ENCODE data around the gene SCAND1. TPM values are rescaled to one million over a fixed set of nuclear protein-coding genes. Genes with fewer than 3 reads are reported as not detected.
"Not testable (repeated sequence)": the region's sequence is repeated elsewhere in the genome, so short reads cannot be mapped to it uniquely, and the experiment has no call there.

Gene SCAND1
- total and polyA plus RNA-seq, 2 donors (not counting 1 experiment from before 2014, with no cell fraction given) = 8.3 to 44.3 TPM

- H3K27ac ChIP-seq (ENCODE audit: insufficient read depth, low read length) = peak overlapping the region; percentile 99
- DNase-seq (ENCODE audit: low read depth in 2 of 2) = peak; percentile 44 to 51
Measured at GRCh38 chr20:35952480-35953386, 1.6 kb downstream of the SCAND1 start.

DNA sequence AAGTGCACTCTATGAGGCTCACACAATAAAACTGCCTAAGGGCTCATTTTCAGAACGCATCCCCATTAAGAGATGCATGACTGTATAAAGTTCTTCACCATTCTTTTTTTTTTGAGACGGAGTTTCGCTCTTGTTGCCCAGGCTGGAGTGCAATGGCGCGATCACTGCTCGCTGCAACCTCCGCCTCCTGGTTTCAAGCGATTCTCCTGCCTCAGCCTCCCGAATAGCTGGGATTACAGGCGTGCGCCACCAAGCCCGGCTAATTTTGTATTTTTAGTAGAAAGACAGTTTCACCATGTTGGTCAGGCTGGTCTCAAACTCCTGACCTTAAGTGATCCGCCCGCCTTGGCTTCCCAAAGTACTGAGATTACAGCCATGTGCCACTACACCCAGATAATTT is 2.2 kb downstream of the SCAND1 start:
- H3K27ac ChIP-seq (ENCODE audit: insufficient read depth, low read length); H3K27me3 ChIP-seq (ENCODE audit: control insufficient read depth, insufficient read depth, low read length); H3K36me3 ChIP-seq (ENCODE audit: control insufficient read depth, insufficient read depth, low read length); DNase-seq (ENCODE audit: low read depth in 2 of 2); H2AFZ ChIP-seq (ENCODE audit: low read length); H3K4me1 ChIP-seq (ENCODE audit: control insufficient read depth, extremely low read depth, insufficient read depth, low read length); H3K4me2 ChIP-seq (ENCODE audit: extremely low read depth, insufficient read depth, low read length); H4K20me1 ChIP-seq (ENCODE audit: control insufficient read depth, extremely low read depth, insufficient read depth, low read length); H3K9ac ChIP-seq (ENCODE audit: insufficient read depth, low read length); H3K9me3 ChIP-seq (ENCODE audit: control insufficient read depth, insufficient read depth, low read depth, low read length): not testable (repeated sequence)
- H3K79me2 ChIP-seq (ENCODE audit: control insufficient read depth, insufficient read depth, low read length) = peaks cover 22% of the 10 kb centered on the region
- H3K4me3 ChIP-seq (replicated peaks in 1 of 4; ENCODE audit: control extremely low read depth in 1 of 4, insufficient read depth in 1 of 4, low read depth in 3 of 4, low read length in 4 of 4) = peak overlapping the region in 2 of 4 experiments; percentile 88 to 95

More at GRCh38 chr20:35952480-35953386, 1.6 kb downstream of the SCAND1 start:
- Histone ChIP-seq H3K27me3 (ENCODE audit: control insufficient read depth, insufficient read depth, low read length) (no peaks in the 10 kb centered on the region), H2AFZ (ENCODE audit: low read length) (no peak overlapping the region), H4K20me1 (ENCODE audit: control insufficient read depth, extremely low read depth, insufficient read depth, low read length) (no peaks in the 10 kb centered on the region), H3K79me2 (ENCODE audit: control insufficient read depth, insufficient read depth, low read length) (peaks cover 22% of the 10 kb centered on the region), H3K4me1 (ENCODE audit: control insufficient read depth, extremely low read depth, insufficient read depth, low read length) (peaks cover 4% of the 10 kb centered on the region), H3K9me3 (ENCODE audit: control insufficient read depth, insufficient read depth, low read depth, low read length) (no peaks in the 10 kb centered on the region), H3K4me3 (replicated peaks in 1 of 4; ENCODE audit: control extremely low read depth in 1 of 4, insufficient read depth in 1 of 4, low read depth in 3 of 4, low read length in 4 of 4) (peak overlapping the region; percentile 85 to 95 (median 88)), H3K36me3 (ENCODE audit: control insufficient read depth, insufficient read depth, low read length) (no peaks in the 10 kb centered on the region), H3K9ac (ENCODE audit: insufficient read depth, low read length) (peak overlapping the region; percentile 99), H3K4me2 (ENCODE audit: extremely low read depth, insufficient read depth, low read length) (peak overlapping the region; percentile 82)
- TF ChIP-seq, protein P1, sequence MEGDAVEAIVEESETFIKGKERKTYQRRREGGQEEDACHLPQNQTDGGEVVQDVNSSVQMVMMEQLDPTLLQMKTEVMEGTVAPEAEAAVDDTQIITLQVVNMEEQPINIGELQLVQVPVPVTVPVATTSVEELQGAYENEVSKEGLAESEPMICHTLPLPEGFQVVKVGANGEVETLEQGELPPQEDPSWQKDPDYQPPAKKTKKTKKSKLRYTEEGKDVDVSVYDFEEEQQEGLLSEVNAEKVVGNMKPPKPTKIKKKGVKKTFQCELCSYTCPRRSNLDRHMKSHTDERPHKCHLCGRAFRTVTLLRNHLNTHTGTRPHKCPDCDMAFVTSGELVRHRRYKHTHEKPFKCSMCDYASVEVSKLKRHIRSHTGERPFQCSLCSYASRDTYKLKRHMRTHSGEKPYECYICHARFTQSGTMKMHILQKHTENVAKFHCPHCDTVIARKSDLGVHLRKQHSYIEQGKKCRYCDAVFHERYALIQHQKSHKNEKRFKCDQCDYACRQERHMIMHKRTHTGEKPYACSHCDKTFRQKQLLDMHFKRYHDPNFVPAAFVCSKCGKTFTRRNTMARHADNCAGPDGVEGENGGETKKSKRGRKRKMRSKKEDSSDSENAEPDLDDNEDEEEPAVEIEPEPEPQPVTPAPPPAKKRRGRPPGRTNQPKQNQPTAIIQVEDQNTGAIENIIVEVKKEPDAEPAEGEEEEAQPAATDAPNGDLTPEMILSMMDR (conservative IDR thresholded peaks at IDR 0.05 in 1 of 2, IDR thresholded peaks at IDR 0.05 in 1 of 2; ENCODE audit: low read depth in 1 of 2, low read length in 2 of 2) = no peak
- TF ChIP-seq EZH2 (IDR thresholded peaks at IDR 0.05; ENCODE audit: low read length, missing control alignments) = no peak

DNA sequence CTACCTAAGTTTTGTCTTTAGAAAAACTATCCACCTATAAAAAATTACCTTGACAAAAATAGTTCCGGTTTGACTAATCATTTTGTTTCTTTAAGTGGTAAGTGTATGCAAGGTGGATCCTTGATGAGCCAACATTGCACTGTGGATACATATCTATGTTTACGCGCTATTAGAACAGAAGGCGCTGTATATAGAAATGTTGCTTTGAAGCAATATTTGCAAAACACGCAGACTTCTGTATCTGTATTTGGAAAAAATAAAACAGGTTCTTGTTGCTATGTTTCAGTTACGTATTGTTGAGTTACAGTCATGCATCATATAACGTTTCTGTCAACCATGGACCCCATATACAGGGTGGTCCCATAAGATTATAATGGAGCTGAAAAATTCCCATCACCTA is 4.2 kb downstream of the SCAND1 start:
- H3K4me2 ChIP-seq (ENCODE audit: extremely low read depth, insufficient read depth, low read length) = no peak overlapping the region
- no peaks in the 10 kb centered on the region for H3K36me3 ChIP-seq (ENCODE audit: control insufficient read depth, insufficient read depth, low read length)
- H3K9me3 ChIP-seq (ENCODE audit: control insufficient read depth, insufficient read depth, low read depth, low read length) = no peaks in the 10 kb centered on the region
- DNase-seq (ENCODE audit: low read depth in 2 of 2) = no peak
- H2AFZ ChIP-seq (ENCODE audit: low read length) = no peak overlapping the region
- no peaks in the 10 kb centered on the region for H3K27me3 ChIP-seq (ENCODE audit: control insufficient read depth, insufficient read depth, low read length)
- H3K4me1 ChIP-seq (ENCODE audit: control insufficient read depth, extremely low read depth, insufficient read depth, low read length) = peaks cover 4% of the 10 kb centered on the region
- no peak overlapping the region for H3K9ac ChIP-seq (ENCODE audit: insufficient read depth, low read length)
- peaks cover 22% of the 10 kb centered on the region for H3K79me2 ChIP-seq (ENCODE audit: control insufficient read depth, insufficient read depth, low read length)
- H4K20me1 ChIP-seq (ENCODE audit: control insufficient read depth, extremely low read depth, insufficient read depth, low read length) = no peaks in the 10 kb centered on the region
- no peak overlapping the region for H3K27ac ChIP-seq (ENCODE audit: insufficient read depth, low read length)
- no peak overlapping the region for H3K4me3 ChIP-seq (replicated peaks in 1 of 4; ENCODE audit: control extremely low read depth in 1 of 4, insufficient read depth in 1 of 4, low read depth in 3 of 4, low read length in 4 of 4)
- no peak for TF ChIP-seq EZH2 (IDR thresholded peaks at IDR 0.05; ENCODE audit: low read length, missing control alignments)
- TF ChIP-seq, protein P1 (conservative IDR thresholded peaks at IDR 0.05 in 1 of 2, IDR thresholded peaks at IDR 0.05 in 1 of 2; ENCODE audit: low read depth in 1 of 2, low read length in 2 of 2) = no peak

Data from fibroblast of lung (primary cell).